ENCODE data around the gene DHX32.

DHX32 gene

DNA sequence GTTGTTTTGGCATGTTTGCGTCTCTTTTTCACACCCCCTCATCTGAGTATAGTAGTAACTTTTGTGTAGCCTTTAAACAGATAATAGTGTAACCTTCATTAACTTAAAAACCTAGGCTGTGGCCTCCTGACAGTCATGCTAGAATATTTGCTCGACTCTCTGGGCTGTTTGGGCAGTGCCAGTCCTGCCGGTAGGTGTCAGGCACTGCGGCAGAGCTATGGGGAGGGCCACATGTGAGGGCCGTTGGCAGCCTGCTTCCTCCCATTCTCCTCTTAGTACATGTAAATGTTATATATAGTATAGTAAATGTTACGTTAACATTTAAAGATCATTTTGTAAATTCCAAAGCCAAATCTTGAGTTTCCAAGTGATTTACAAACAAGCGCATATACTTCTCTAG, 31.6 kb downstream of the DHX32 start:
- no peak for DNase-seq (ENCODE audit: low read depth in 2 of 2)

GRCh38 chr10:125848857-125849256, 32.2 kb downstream of the DHX32 start:
- no peak for DNase-seq (ENCODE audit: low read depth in 2 of 2)

DNA sequence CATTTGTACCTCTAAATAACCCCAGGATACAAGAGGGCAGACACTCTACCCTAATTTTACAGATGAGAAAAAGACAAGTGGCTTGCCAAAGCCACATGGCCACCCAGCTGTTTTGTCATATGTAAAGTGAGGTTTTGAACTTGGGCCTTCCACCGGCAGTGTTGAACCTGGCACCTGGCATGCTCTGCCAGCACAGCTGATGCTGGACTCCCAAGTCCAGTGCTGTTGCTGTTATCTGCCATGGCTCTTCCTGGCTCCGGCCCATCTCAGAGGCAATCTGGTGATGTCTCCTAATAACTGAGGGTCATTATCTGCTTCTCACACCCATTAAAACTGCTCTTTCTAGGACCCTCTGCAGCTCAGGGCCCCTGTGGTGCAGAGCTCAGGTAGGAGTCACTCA, 32.7 kb downstream of the DHX32 start:
- no peak for DNase-seq (ENCODE audit: low read depth in 2 of 2)

GRCh38 chr10:125846894-125847293, 34.2 kb downstream of the DHX32 start:
- DNase-seq (ENCODE audit: low read depth in 2 of 2) = no peak

GRCh38 chr10:125845617-125846016, 35.5 kb downstream of the DHX32 start:
- DNase-seq (ENCODE audit: low read depth in 2 of 2) = no peak

DNA sequence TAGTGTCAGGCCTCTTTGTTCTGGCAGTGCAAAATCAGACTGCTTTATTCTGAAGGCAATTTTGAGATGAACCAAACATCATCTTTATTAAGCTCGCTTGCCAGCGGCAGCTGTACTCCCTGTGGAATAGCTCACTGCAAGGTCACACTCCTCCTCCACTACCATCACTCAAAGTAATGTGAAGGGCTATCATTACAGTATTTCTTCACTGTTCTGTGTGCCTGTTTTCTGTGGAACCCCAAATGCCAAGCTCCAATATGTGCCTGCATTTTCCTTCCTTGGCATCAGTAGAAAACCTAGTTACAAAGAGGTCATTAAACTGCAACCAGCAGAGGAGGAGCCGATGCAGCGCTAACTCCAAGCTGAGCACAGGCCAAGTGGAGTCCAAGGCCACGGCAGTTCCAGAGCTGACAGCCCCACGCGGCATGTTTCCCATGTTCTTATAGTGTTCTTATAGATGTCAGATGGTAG, 36.3 kb downstream of the DHX32 start:
- no peak for DNase-seq (ENCODE audit: low read depth in 2 of 2)

DNA sequence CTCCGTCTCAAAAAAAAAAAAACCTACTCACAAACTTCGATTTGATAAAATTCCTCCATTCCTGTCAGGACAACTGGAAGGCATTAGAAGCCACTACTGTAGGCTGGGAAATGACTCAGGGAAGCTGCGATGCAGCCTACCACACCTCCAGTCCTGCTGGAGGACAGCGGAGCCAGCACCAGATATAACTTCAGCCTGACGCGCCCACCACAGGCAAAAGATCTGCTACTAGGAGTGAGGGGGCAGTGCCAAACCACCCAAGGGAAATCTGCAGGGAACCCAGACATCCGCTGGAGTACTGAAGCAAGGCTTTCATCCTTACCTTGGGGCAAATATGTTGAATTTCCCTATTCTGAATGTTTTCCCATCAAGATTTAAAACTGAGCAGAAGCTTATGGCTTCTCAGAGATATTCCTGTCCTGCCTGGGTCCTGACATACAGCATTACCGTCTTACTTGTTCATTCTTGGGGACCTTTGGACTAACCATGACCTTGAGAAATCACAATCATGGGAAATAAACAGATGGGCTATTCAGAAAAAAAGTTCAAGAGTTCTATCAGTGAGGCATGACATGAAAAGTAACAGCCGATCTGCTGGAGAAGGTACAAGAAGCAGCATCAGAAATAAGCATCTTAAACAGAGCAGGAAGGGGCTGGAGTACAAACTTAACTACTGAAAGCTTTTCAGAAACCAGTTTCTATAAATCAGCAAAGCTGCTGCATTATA, 37.3 kb downstream of the DHX32 start:
- no peak for DNase-seq (ENCODE audit: low read depth in 2 of 2)

DNA sequence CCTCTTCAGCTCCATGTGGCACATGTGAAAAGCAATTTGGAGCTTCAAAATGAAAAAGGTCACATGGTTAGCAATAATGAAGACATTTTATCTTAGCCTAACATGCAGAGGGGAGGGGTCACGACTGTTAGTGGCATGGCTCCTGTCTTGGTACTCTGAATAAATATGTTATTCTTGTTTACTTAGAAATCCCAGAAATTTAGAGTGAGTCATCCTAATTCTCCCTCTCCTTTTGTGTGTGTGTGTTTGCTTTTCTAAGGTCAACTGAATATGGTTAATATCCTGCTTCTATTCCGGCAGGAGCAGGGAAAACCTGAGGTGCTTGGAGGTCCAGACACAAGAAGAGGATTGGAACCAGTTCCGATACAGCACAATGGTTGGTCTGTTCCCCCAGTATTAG, 40.1 kb downstream of the DHX32 start:
- no peak for DNase-seq (ENCODE audit: low read depth in 2 of 2)

DNA sequence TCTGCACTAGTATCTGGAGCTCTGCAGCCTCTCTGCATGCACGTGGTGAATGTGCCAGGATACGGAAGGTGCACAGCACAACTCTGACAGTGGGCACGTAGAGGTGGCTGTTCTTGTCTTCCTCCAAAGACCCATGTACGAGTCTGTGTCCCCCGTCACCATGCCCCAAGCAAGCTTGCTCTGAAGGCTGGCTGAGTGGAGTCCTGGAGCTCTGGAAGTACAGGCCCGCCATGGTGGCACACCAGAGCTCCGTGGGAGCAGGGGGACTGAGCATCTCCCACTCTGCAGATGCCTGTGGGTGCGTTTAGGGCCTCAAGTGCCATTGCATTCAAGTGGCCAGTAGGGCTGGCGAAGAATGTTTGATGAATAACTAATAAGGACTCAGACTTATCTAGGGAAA, 40.7 kb downstream of the DHX32 start:
- DNase-seq (ENCODE audit: low read depth in 2 of 2) = no peak

DNA sequence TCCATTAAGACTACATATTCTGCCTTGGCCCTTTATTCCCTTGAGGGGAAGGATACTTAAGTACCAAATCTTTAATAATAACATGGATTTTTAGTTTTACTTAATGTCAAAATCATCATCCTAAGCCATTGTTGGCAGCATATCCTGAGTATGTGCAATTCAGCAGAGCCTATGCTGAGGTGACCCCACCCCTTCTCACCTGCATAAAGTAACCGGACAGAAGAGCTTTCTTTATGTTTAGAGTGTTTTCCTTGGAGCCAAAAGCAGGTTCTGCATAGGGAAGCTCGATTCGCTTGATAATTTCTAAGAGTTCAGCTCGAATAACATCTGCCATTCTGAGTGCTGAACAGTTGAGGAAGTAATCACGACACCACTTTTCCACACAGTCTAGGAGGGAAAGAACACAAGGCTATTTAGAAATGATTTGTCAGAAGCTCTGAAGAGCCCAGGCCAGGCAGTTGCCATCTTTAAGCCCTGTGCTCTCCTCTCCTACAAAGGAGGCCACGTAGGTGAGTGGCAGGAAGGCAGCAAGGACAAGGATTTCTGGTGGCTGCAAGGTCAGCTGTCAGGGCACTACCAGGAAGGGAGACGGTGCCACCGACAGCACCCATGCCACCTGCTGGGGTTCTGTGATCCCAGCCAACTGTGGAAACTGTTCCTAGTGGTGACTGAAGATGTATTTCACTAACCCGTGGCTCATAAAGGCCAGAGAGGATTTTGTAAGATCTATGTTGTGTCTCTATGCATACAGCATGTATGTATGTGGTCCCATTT, 42.1 kb downstream of the DHX32 start:
- no peak for DNase-seq (ENCODE audit: low read depth in 2 of 2)

DNA sequence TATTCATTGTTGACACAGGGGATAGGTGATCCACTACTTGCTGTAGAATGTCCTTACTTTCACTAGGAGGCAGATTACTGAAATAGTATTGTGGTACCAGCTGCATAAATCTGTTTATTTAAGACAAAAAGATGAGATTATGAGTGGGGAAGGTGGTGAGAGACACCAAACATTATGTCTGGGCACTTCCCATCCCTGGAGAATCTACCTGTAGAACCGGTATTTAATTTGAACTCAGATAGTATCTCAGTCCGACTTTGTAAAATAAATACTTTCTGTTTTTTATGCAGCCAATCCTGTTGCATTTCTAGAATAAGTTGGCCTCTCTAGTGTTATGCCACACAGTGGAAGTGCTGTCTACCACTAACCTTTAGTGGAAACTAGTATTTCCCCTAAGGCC, 44.3 kb downstream of the DHX32 start:
- no peak for DNase-seq (ENCODE audit: low read depth in 2 of 2)

- no peak for DNase-seq (ENCODE audit: low read depth in 2 of 2)
These were observed 52.8 kb downstream of the DHX32 start for GRCh38 chr10:125828311-125828710.

DNA sequence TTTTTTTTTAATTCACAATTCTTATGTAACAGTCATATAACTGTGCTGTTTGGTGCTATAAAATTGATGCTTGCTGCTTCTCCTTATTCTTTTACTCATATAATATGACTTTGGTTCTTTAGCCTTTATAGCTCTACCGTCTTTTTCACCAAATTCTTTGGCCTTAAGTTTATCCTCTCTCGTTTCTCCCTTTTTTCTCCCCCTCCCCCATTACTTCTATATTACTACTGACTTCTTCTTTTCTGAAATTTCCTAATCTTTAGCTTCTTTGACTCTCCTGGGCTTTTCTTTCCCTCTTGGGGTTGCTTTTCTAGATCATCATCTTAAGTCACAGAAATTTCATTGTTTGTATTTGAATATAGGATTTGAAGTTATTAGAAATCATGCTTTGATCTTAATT, 54.0 kb downstream of the DHX32 start:
- no peak for DNase-seq (ENCODE audit: low read depth in 2 of 2)

GRCh38 chr10:125824736-125825135, 56.4 kb downstream of the DHX32 start:
- DNase-seq (ENCODE audit: low read depth in 2 of 2) = no peak

GRCh38 chr10:125823663-125824251, 57.3 kb downstream of the DHX32 start:
- DNase-seq (ENCODE audit: low read depth in 2 of 2) = no peak

DNA sequence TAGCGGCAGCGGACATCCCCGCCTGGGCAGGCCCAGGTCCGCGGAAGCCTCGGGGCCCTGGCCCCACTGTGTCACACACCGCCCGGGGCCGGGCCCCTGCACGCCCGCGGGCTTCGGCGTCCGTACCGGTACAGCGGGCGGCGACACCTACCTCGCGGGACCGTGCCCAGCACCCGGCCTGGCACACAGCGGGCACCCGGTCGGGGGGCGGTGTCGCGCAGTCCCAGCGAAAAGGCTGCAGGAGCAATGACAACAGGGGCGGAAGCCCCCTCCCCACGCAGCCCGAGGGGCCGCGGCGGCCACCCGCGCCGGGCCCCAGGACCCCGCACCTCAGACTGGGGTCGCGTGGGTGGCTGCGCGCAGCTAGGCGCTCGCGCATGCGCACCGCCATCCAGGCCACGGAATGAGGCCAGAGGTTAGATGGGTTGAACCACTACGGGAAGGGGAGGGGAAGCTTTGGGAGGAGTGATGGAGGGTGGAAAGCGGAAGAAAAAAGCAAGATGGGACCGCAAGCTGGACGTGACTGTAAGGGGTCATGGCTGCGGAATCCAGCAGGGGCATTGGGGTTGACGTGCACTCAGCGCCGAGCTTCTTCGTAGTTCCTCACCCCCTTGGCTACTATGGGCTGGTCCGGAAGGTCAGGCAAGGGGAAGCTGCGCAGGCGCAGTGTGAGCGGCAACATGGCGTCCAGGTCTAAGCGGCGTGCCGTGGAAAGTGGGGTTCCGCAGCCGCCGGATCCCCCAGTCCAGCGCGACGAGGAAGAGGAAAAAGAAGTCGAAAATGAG, 58.0 kb downstream of the DHX32 start, which contains the start of the genes BCCIP and UROS:
Gene BCCIP, plus strand, starts transcription at position 669 of the 785 bp plus-strand sequence. Its CDS starts 12 bp downstream, at position 681.
Gene UROS, minus strand, starts transcription at position 381 of the 785 bp plus-strand sequence. CDS start 6,759 bp downstream, outside the sequence.
- peak; percentile 66 to 72 for DNase-seq (ENCODE audit: low read depth in 2 of 2)

DNA sequence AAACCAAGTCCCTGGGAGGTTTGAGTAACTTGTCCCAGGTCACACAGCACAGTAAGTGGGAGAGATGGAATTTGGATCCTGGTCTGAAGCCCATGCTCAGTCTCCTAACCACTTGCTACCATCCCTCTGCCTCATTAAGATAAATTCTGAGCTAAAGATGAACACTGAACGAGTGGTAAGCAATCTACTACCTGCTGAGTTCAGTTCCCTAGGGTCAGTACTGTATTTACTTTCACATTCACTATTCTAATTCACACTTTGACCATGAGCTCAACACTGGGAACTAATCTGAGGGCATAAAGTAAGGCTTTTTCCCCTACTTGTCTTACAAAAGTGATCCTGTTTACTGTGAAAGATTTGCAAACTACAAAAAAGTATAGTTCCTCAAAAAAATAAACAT, 60.4 kb downstream of the DHX32 start:
- no peak for DNase-seq (ENCODE audit: low read depth in 2 of 2)

- no peak for DNase-seq (ENCODE audit: low read depth in 2 of 2)
These were observed 63.6 kb downstream of the DHX32 start for GRCh38 chr10:125817337-125817946.

DNA sequence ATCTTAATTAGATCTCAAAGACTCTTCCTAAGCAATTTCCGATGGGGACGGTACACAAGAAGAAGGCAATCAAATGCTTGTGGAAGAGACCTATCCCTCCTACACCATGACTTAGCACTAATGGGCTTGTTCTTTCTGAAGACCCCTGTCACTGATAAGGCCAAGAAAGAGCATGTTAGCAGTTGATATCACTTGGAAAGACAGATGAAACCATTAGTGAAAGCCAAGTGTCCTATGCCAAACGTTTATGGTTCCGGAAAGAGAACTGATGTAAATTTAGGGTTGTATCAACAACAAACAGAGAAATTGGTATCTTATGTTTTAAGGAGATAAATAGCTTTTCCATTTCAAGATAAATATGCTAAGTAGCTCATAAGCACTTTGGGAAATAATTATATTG, 64.5 kb downstream of the DHX32 start:
- DNase-seq (ENCODE audit: low read depth in 2 of 2) = no peak

DNA sequence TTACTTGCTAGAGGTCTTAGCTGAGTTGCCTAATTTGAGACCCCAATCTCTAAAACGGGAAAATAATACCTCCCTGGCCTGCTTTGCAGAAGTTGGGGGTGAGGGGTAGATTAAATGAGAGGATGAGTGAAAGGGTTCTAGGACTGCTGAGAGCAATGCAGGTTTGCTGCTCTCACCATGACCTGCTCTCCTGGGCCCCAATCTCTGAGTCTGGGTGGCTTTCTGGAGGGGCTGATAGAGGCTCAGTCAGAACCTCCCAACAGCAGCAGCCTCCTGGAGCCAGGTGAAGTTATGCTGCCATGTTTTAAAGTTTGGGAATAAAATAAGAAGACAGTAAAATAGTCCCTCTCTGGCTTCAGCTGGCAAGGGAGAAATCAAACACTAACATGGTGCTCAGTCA, 65.3 kb downstream of the DHX32 start:
- no peak for DNase-seq (ENCODE audit: low read depth in 2 of 2)

GRCh38 chr10:125812128-125812750, 68.9 kb downstream of the DHX32 start:
- peak; percentile 44 to 55 for DNase-seq (ENCODE audit: low read depth in 2 of 2)
